Activated B cell treated with CpG ODN at 0.5 μM for 24 hours (primary cell): Measurements from ENCODE around the gene DGKI. TPM values are rescaled to one million over a fixed set of nuclear protein-coding genes. Genes with fewer than 3 reads are reported as not detected.

Source experiments
- ATAC-seq: fragments of 200-7000 bp; cut with Tn5 transposase; one replicate; pipeline ENCODE4 v1.10.0; 2021; ENCODE audit warnings: low read depth, mild to moderate bottlenecking, moderate library complexity
- CTCF ChIA-PET: fragments of 350-600 bp; sonication (Branson Sonifier 250); formaldehyde crosslinking; loops from one replicate; lab custom pipeline; 2021; ENCODE audit warnings: antibody characterized with exemption; lab: Charles Lee
- POLR2A ChIA-PET: fragments of 350-600 bp; sonication (Branson Sonifier 250); formaldehyde crosslinking; loops from one replicate; lab custom pipeline; 2021; ENCODE audit warnings: antibody characterized with exemption; lab: Charles Lee
- DNase-seq: peaks from one replicate; pipeline ENCODE4 v3.0.0; 2022
- H3K27ac Mint-ChIP-seq: one replicate; pipeline ENCODE4 v1.8.0; 2020; ENCODE audit warnings: mixed read lengths
- H3K27me3 Mint-ChIP-seq: one replicate; pipeline ENCODE4 v1.8.0; 2021; ENCODE audit warnings: mixed read lengths
- H3K36me3 Mint-ChIP-seq: one replicate; pipeline ENCODE4 v1.8.0; 2021; ENCODE audit warnings: low read depth, mixed read lengths
- H3K4me1 Mint-ChIP-seq: one replicate; pipeline ENCODE4 v1.8.0; 2021; ENCODE audit warnings: mixed read lengths
- H3K4me3 Mint-ChIP-seq: one replicate; pipeline ENCODE4 v1.8.0; 2020; ENCODE audit warnings: mild to moderate bottlenecking, mixed read lengths
- H3K9me3 Mint-ChIP-seq: one replicate; pipeline ENCODE4 v1.8.0; 2020; ENCODE audit warnings: mixed read lengths
- intact Hi-C: fragments of 100-400 bp; cut with micrococcal nuclease; formaldehyde crosslinking; loops from one replicate; pipeline ENCODE4 v1.15.1; 2024
- total RNA-seq: library from RNA; stranded (reverse); gene quantifications from 2 replicates; pipeline ENCODE4 v1.2.3, GENCODE V29; 2022
- TF ChIP-seq, protein P1 (sequence below): fragments of 200-600 bp; IDR thresholded peaks from one replicate; pipeline ENCODE4 v1.8.0; 2022; ENCODE audit warnings: antibody characterized with exemption, mild to moderate bottlenecking

DGKI gene
- total RNA-seq, 1 donor from 2014 or later: not detected

DNA sequence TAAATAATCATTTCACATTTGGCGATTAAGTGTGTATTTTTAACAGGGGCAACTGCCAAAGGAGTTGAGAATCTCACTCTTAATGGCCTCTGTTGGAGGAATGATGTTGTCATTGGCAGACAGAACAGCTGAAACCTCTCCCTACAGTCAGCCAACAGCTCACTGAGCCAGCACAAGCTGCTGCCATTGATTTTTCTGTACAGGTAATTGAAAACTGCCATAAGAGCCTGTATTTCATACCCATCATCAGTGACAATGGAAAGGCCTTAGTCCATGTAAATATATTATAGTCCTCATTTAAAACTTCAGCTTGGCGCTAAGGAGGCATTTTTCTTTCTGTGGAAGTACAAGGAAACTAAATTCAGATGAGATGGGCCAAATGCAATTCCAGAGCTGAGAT is 475.2 kb downstream of the DGKI start:
- intact Hi-C loops: no loop called here
- POLR2A ChIA-PET: no interaction called here
- H3K27me3 Mint-ChIP-seq: no peaks in the 10 kb centered on the region
- H3K9me3 Mint-ChIP-seq: peaks cover 5% of the 10 kb centered on the region
- no peak overlapping the region for H3K4me3 Mint-ChIP-seq
- DNase-seq: no peak
- CTCF ChIA-PET: no interaction called here
- no peaks in the 10 kb centered on the region for H3K4me1 Mint-ChIP-seq
- H3K27ac Mint-ChIP-seq: no peak overlapping the region
- TF ChIP-seq, protein P1, sequence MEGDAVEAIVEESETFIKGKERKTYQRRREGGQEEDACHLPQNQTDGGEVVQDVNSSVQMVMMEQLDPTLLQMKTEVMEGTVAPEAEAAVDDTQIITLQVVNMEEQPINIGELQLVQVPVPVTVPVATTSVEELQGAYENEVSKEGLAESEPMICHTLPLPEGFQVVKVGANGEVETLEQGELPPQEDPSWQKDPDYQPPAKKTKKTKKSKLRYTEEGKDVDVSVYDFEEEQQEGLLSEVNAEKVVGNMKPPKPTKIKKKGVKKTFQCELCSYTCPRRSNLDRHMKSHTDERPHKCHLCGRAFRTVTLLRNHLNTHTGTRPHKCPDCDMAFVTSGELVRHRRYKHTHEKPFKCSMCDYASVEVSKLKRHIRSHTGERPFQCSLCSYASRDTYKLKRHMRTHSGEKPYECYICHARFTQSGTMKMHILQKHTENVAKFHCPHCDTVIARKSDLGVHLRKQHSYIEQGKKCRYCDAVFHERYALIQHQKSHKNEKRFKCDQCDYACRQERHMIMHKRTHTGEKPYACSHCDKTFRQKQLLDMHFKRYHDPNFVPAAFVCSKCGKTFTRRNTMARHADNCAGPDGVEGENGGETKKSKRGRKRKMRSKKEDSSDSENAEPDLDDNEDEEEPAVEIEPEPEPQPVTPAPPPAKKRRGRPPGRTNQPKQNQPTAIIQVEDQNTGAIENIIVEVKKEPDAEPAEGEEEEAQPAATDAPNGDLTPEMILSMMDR: no peak
- H3K36me3 Mint-ChIP-seq: no peaks in the 10 kb centered on the region
- ATAC-seq: no peak

DNA sequence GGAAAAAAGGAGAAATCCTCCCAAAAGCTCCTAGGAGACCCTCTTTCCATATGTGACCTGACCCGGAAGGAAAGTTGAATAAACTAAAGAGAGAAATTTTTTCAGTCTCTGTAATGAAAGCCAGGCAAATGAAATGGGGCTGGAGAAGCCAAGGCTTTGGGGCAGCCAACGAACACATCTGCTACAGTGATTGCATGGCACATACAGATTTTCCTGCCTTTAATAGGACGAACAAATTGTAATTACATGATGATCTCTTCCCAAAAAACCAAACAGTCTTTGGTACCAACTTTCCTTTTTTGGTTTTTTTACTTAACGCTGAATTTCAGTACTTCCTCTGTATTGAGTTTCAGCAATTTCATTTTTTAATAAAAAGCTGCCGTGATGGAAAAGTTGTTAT is 479.8 kb downstream of the DGKI start:
- TF ChIP-seq, protein P1: no peak
- no peaks in the 10 kb centered on the region for H3K27me3 Mint-ChIP-seq
- H3K36me3 Mint-ChIP-seq: no peaks in the 10 kb centered on the region
- H3K27ac Mint-ChIP-seq: no peak overlapping the region
- ChIA-PET CTCF (no interaction called here), POLR2A (no interaction called here)
- H3K9me3 Mint-ChIP-seq: peaks cover 11% of the 10 kb centered on the region
- DNase-seq: no peak
- intact Hi-C loops: no loop called here
- no peaks in the 10 kb centered on the region for H3K4me1 Mint-ChIP-seq
- no peak overlapping the region for H3K4me3 Mint-ChIP-seq
- ATAC-seq: no peak

DNA sequence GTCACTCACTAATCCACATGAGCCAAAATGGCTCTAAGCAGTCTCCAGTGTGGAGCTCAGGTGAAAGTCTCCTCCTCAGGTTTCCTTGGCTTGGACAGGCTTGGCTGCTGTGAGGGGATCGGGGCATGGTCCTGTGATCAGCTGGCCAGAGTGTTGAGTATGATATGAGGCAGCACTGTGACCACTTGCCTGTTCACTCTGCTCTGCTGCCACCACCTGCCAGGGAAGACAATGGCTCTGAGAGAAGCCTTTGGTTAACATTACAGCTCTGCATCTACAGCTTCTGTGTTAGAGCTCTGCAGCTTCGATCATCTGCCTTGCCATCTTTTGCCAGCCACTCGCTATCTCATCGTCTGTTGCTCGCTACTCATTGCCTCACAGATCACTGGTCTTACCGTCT is 483.1 kb downstream of the DGKI start:
- no peak for ATAC-seq
- Mint-ChIP-seq H3K27ac (no peak overlapping the region), H3K9me3 (peaks cover 19% of the 10 kb centered on the region), H3K4me3 (no peak overlapping the region), H3K27me3 (no peaks in the 10 kb centered on the region), H3K36me3 (no peaks in the 10 kb centered on the region), H3K4me1 (no peaks in the 10 kb centered on the region)
- ChIA-PET CTCF (no interaction called here), POLR2A (no interaction called here)
- no peak for DNase-seq
- TF ChIP-seq, protein P1: no peak
- intact Hi-C loops: no loop called here

DNA sequence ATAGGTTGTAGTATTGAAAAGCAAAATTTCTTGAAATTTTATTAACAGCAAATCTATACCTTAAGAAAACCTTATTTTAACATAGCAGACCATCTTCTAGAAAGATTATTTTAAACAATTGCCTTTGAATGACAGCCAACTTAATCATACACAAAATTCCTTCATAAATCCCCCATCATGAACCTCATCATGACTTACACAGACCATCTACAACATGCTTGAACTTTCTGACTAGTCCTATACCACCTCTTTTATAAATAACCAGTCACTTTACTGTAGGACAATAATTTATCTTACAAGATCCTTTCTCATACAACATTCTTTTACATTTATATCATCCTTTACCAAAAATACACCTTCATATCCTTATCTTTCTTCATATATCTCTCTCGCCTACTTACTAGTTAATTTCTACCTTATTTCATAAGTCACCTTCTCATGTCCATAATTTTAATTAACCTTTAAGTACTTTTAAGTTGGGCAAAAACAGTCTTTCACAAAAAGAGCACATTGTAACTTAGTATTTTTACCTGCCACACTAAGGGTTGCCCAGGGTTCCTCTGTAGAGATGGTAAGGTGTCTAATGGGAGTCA is 486.6 kb downstream of the DGKI start:
- CTCF ChIA-PET: no interaction called here
- Mint-ChIP-seq H3K27me3 (no peaks in the 10 kb centered on the region), H3K27ac (no peak overlapping the region), H3K4me1 (no peaks in the 10 kb centered on the region), H3K4me3 (no peak overlapping the region), H3K9me3 (peaks cover 20% of the 10 kb centered on the region), H3K36me3 (no peaks in the 10 kb centered on the region)
- ATAC-seq (no peak), DNase-seq (no peak)
- POLR2A ChIA-PET: no interaction called here
- TF ChIP-seq, protein P1: no peak
- intact Hi-C loops: no loop called here

DNA sequence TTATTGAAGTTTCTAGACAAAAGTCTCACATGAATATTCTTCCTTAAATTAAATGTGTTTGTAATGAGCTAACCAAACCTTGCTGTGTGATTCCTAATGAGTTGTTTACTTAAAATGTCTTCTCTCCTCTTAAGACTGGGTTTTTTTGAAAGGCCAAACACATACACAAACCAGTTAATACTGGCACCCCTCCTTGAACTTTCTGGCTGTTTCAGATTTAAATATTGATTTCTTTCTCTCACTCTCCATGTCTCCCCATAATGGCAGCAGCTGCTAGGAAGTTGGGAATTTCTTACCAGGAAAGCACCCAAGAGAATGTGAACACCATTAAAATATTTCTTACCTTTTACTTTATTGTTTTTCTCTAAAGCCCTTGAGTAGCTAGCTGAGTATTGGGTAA is 491.8 kb downstream of the DGKI start:
- intact Hi-C loops: no loop called here
- TF ChIP-seq, protein P1: no peak
- POLR2A ChIA-PET: no interaction called here

More for the DNA sequence above, 491.8 kb downstream of the DGKI start:
- no peaks in the 10 kb centered on the region for H3K4me1 Mint-ChIP-seq
- H3K27me3 Mint-ChIP-seq: no peaks in the 10 kb centered on the region
- no peaks in the 10 kb centered on the region for H3K36me3 Mint-ChIP-seq
- H3K9me3 Mint-ChIP-seq: peaks cover 7% of the 10 kb centered on the region
- H3K27ac Mint-ChIP-seq: no peak overlapping the region
- CTCF ChIA-PET: no interaction called here
- DNase-seq (no peak), ATAC-seq (no peak)
- no peak overlapping the region for H3K4me3 Mint-ChIP-seq
